ENCODE results near the gene CNN1.
"Not testable (repeated sequence)": the region's sequence is repeated elsewhere in the genome, so short reads cannot be mapped to it uniquely, and the experiment has no call there.

DNA sequence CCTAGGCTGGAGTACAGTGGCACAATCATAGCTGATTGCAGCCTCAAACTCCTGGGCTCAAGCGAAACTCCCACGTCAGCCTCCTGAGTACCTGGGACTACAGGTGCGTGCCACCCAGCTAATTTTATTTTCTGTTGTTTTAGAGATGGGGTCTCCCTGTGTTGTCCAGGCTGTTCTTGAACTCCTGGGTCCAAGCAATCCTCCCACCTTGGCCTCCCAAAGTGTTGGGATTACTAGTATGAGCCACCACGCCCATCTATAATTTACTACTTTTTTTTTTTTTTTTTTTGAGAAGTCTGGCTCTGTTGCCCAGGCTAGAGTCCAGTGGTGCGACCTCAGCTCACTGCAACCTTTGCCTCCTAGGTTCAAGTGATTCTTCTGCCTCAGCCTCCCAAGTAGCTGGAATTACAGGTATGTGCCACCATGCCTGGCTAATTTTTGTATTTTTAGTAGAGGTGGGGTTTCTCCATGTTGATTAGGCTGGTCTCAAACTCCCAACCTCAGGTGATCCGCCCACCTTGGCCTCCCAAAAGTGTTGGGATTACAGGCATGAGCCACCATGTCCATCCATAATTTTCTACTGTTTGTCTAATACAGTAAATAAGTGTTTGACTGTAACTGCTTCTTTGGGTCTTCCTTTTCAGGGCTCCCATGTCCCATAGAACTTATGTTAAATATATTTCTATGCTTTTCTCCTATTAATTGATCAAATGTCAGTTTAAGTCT lies 25.6 kb downstream of the CNN1 start:
- not testable (repeated sequence) for TF ChIP-seq EZH2phosphoT487 (IDR thresholded peaks at IDR 0.05; ENCODE audit: unreplicated experiment); EZH2 (IDR thresholded peaks at IDR 0.05; ENCODE audit: low read depth, unreplicated experiment); POLR2AphosphoS5 (IDR thresholded peaks at IDR 0.05; ENCODE audit: low read depth)
- TF ChIP-seq, protein P1, sequence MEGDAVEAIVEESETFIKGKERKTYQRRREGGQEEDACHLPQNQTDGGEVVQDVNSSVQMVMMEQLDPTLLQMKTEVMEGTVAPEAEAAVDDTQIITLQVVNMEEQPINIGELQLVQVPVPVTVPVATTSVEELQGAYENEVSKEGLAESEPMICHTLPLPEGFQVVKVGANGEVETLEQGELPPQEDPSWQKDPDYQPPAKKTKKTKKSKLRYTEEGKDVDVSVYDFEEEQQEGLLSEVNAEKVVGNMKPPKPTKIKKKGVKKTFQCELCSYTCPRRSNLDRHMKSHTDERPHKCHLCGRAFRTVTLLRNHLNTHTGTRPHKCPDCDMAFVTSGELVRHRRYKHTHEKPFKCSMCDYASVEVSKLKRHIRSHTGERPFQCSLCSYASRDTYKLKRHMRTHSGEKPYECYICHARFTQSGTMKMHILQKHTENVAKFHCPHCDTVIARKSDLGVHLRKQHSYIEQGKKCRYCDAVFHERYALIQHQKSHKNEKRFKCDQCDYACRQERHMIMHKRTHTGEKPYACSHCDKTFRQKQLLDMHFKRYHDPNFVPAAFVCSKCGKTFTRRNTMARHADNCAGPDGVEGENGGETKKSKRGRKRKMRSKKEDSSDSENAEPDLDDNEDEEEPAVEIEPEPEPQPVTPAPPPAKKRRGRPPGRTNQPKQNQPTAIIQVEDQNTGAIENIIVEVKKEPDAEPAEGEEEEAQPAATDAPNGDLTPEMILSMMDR (conservative IDR thresholded peaks at IDR 0.05; ENCODE audit: low read depth in 2 of 2): not testable (repeated sequence)

Data from GM23338 (cell line).